NB4 (cell line): ENCODE results near the gene NSUN7.

ENCODE experiments used
- MYC ChIP-seq: IDR thresholded peaks from 2 replicates; pipeline ENCODE4 v1.6.1; 2011; ENCODE audit warnings: low read depth, low read length
- POLR2A ChIP-seq: IDR thresholded peaks from 2 replicates; pipeline ENCODE4 v1.6.1; 2011; ENCODE audit warnings: mild to moderate bottlenecking; ENCODE audit not compliant: insufficient read length; ENCODE audit errors: extremely low read depth
- TF ChIP-seq, protein P1 (sequence below): IDR thresholded peaks from one replicate; pipeline ENCODE4 v1.5.1; 2012; ENCODE audit warnings: low read depth, low read length

DNA sequence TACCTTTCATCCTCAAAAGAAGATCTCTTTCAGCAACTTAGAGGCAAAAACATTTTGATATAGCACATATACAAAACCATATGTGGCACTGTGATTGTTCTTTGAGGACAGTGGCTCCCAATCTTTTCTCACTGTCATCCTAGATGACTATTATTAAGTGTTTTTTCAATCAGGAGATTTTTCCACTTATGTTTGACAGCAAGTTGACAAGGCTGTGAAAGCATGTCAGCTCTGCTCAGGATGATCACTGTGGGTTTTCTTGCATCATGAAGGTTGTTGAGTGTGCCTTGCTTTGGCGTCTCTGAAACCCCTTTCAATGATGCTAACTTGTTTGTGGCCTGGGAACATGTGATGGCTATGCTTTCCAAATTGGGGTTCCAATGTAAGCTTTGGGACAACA lies 20.2 kb upstream of the NSUN7 start:
- TF ChIP-seq POLR2A (no peak), MYC (no peak)
- TF ChIP-seq, protein P1, sequence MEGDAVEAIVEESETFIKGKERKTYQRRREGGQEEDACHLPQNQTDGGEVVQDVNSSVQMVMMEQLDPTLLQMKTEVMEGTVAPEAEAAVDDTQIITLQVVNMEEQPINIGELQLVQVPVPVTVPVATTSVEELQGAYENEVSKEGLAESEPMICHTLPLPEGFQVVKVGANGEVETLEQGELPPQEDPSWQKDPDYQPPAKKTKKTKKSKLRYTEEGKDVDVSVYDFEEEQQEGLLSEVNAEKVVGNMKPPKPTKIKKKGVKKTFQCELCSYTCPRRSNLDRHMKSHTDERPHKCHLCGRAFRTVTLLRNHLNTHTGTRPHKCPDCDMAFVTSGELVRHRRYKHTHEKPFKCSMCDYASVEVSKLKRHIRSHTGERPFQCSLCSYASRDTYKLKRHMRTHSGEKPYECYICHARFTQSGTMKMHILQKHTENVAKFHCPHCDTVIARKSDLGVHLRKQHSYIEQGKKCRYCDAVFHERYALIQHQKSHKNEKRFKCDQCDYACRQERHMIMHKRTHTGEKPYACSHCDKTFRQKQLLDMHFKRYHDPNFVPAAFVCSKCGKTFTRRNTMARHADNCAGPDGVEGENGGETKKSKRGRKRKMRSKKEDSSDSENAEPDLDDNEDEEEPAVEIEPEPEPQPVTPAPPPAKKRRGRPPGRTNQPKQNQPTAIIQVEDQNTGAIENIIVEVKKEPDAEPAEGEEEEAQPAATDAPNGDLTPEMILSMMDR, result no peak
